ENCODE measurements around the gene MPST. TPM values are rescaled to one million over a fixed set of nuclear protein-coding genes. Genes with fewer than 3 reads are reported as not detected.

Gene MPST
- total RNA-seq, 1 experiment from 2014 or later = 68.6 TPM

- Histone ChIP-seq H3K9me3 (ENCODE audit: control insufficient read depth in 1 of 2, insufficient read depth in 1 of 2, low read depth in 1 of 2, low read length in 2 of 2) (no peaks in the 10 kb centered on the region), H4K20me1 (ENCODE audit: insufficient read depth) (no peaks in the 10 kb centered on the region), H2AFZ (ENCODE audit: low read depth, low read length, poor library complexity, severe bottlenecking) (no peak overlapping the region), H3K27me3 (ENCODE audit: insufficient read depth, low read length) (no peaks in the 10 kb centered on the region), H3K27ac (ENCODE audit: low read depth, low read length) (no peak overlapping the region), H3K4me1 (ENCODE audit: control insufficient read depth in 1 of 2, insufficient read depth in 2 of 2, low read length in 2 of 2) (peaks cover 3 to 4% of the 10 kb centered on the region in 2 experiments; a peak in 3 of 4 replicates), H3K79me2 (ENCODE audit: insufficient read depth, low read length) (no peaks in the 10 kb centered on the region), H3K4me2 (ENCODE audit: low read length) (no peak overlapping the region), H3K9me2 (ENCODE audit: insufficient read depth) (no peaks in the 10 kb centered on the region), H3K9ac (ENCODE audit: low read length) (no peak overlapping the region), H3K4me3 (replicated peaks in 1 of 2; ENCODE audit: low read depth in 1 of 2, low read length in 2 of 2) (no peak overlapping the region), H3K36me3 (ENCODE audit: control insufficient read depth in 1 of 2, insufficient read depth in 2 of 2, low read length in 2 of 2) (peaks cover 8 to 18% of the 10 kb centered on the region in 2 experiments)
- intact Hi-C loops (cut with micrococcal nuclease) = no loop called here
- DNase-seq (ENCODE audit: low read depth, low spot score) = no peak
- CTCF ChIA-PET = no interaction called here
- POLR2A ChIA-PET = no interaction called here
- BruUV-seq (replicated peaks) = no TSS peak
- no peak for ATAC-seq
- RAD21 ChIA-PET (ENCODE audit: low non-redundant PET in 1 of 2, low total read pairs in 2 of 2, uncharacterized antibody in 2 of 2, unreplicated experiment in 2 of 2) = no interaction called here
- no peak for TF ChIP-seq RAD21 (IDR thresholded peaks at IDR 0.05; ENCODE audit: low read depth)
- TF ChIP-seq SP1 (IDR thresholded peaks at IDR 0.05; ENCODE audit: low read depth) = no peak
- no peak for TF ChIP-seq ZBTB33 (IDR thresholded peaks at IDR 0.05; ENCODE audit: extremely low read depth, insufficient replicate concordance, low read length)
- TF ChIP-seq EGR1 (IDR thresholded peaks at IDR 0.05; ENCODE audit: low read depth) = no peak
- TF ChIP-seq CTCF (IDR thresholded peaks at IDR 0.05 in 2 of 3, conservative IDR thresholded peaks at IDR 0.05 in 1 of 3; ENCODE audit: borderline replicate concordance in 1 of 3, insufficient read depth in 1 of 3, low read depth in 2 of 3, low read length in 2 of 3) = no peak
- TF ChIP-seq TCF7L2 (IDR thresholded peaks at IDR 0.05; ENCODE audit: borderline replicate concordance, extremely low read depth, insufficient read depth, insufficient read length) = no peak
- TF ChIP-seq CBX3 (IDR thresholded peaks at IDR 0.05; ENCODE audit: low read depth) = no peak
- no peak for TF ChIP-seq SIN3A (IDR thresholded peaks at IDR 0.05; ENCODE audit: low read depth)
- TF ChIP-seq, protein P1, sequence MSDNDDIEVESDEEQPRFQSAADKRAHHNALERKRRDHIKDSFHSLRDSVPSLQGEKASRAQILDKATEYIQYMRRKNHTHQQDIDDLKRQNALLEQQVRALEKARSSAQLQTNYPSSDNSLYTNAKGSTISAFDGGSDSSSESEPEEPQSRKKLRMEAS (IDR thresholded peaks at IDR 0.05) = no peak
- TF ChIP-seq ELF1 (IDR thresholded peaks at IDR 0.05; ENCODE audit: borderline replicate concordance, low read depth) = no peak
- TF ChIP-seq YY1 (IDR thresholded peaks at IDR 0.05; ENCODE audit: extremely low read depth, insufficient replicate concordance, low read depth, low read length) = no peak
- no peak for TF ChIP-seq EZH2 (IDR thresholded peaks at IDR 0.05)
- TF ChIP-seq, protein P2, sequence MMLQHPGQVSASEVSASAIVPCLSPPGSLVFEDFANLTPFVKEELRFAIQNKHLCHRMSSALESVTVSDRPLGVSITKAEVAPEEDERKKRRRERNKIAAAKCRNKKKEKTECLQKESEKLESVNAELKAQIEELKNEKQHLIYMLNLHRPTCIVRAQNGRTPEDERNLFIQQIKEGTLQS (IDR thresholded peaks at IDR 0.05) = no peak
- no peak for TF ChIP-seq POLR2AphosphoS5 (IDR thresholded peaks at IDR 0.05; ENCODE audit: low read depth, low read length)
- TF ChIP-seq SRF (IDR thresholded peaks at IDR 0.05; ENCODE audit: low read depth) = no peak
Observed at GRCh38 chr22:37026325-37026724, 6.8 kb downstream of the MPST start.
